SK-MEL-5 (cell line): Measurements from ENCODE around the gene COL1A2. TPM values are rescaled to one million over a fixed set of nuclear protein-coding genes. Genes with fewer than 3 reads are reported as not detected.

Experiments
- DNase-seq: peaks from one replicate; pipeline ENCODE4 v3.0.0-alpha.2; 2016; ENCODE audit warnings: low read depth, low spot score
- in situ Hi-C: cut with HindIII; loops from 2 replicates; pipeline ENCODE4 v1.10.0; 2016; ENCODE audit warnings: low sequenced_read_pairs, high pct_unique_total_duplicates, low pct_unique_long_range_greater_than_20kb
- total RNA-seq: library from RNA; depleted of rRNA; stranded (reverse); fragments of >200 nt; shearing (Covaris generic); gene quantifications from 2 replicates; pipeline ENCODE4 v1.2.3, GENCODE V29; 2014

The COL1A2 gene
- total RNA-seq, 1 experiment from 2014 or later, result 0.05 TPM

DNA sequence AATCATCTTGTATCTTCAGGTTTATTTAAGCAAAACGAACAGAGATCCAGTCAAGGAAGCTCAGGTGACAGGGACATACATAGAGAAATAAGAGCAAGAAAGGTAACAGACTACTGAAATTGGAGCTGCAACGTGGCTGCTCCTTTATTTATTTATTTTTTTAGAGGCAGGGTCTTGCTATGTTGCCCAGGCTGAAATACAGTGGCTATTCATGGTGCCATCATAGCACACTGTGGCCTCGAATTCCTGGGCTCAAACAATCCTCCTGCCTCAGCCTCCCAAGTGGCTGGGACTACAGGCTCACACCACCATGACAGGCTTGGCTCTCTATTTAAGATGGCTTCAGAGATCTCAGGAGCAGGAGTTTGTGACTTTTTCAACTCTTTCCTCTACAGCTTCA is 46.4 kb downstream of the COL1A2 start:
- in situ Hi-C loops, result loop anchor here (10.0 to 25.0 kb wide), 3 partner anchors 154 to 1246 kb away; no protein-coding TSS in a partner anchor
- no peak for DNase-seq

DNA sequence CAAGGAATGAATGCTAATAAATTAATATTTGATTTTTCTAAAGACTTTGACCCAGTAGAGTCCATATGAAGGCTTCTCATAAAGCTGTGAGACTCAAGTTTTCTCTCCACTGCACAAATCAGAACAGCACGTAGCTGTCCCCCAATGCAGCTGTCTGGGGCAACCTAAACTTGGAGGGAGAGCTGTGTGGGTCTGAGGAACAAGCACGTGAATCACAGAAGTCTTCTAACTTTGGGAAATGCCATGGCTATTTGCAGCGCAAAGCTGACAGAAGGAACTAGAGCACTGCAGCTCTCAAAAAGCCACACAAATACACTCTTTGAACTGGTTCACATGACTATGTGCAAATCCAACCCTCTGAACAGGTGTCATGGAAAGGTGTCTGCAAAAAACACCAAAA is 47.9 kb downstream of the COL1A2 start:
- in situ Hi-C loops, result loop anchor here (10.0 to 25.0 kb wide), 3 partner anchors 155 to 1245 kb away; no protein-coding TSS in a partner anchor
- no peak for DNase-seq

DNA sequence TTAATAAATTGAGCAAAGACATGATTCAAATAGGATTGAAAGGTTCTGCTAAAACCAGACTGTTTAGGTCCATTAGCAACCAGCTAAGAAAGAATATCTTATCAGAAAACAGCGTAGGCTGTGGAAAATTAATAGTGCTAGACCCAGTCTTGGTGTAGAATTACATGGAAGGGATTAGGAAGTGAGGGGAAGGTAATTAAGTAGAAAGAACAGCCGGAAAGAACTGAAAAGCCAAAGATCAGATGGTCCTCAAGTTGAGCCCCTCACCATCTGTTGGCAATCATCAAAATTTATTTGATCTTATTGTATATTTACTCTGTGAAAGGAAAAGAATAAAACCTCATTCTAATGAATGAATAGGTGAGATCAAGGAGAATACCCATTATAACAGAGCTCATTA is 50.1 kb downstream of the COL1A2 start:
- in situ Hi-C loops, result loop anchor here (10.0 to 25.0 kb wide), 3 partner anchors 158 to 1242 kb away; no protein-coding TSS in a partner anchor
- no peak for DNase-seq

DNA sequence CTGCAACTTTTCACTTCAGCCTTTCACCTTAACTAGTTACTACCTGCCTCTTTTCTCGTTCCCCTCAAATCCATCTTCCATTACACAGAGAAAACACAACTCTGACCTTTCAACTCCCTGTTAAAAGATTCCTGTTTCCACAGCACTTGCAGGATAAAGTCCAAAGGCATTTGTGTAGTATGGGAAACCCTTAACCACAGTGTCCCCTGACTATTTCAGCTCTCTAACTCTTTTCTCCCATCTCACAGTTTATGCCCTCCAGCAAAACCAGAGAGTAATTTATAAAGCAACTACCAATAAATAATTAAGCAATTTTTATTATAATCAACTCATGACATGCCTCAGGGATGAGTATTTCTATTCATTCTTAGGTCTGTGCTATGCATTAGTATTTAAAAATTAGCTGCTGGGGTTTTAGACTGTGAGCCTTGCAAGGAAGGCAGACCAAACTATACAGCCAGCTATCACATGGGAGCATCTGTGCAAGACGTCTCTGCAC is 51.0 kb downstream of the COL1A2 start:
- peak; percentile 56 for DNase-seq
- in situ Hi-C loops, result loop anchor here (10.0 to 25.0 kb wide), 3 partner anchors 158 to 1242 kb away; no protein-coding TSS in a partner anchor

- in situ Hi-C loops, result loop anchor here (10.0 to 25.0 kb wide), 3 partner anchors 159 to 1241 kb away; no protein-coding TSS in a partner anchor
Measured at GRCh38 chr7:94446308-94446707, 51.6 kb downstream of the COL1A2 start.

DNA sequence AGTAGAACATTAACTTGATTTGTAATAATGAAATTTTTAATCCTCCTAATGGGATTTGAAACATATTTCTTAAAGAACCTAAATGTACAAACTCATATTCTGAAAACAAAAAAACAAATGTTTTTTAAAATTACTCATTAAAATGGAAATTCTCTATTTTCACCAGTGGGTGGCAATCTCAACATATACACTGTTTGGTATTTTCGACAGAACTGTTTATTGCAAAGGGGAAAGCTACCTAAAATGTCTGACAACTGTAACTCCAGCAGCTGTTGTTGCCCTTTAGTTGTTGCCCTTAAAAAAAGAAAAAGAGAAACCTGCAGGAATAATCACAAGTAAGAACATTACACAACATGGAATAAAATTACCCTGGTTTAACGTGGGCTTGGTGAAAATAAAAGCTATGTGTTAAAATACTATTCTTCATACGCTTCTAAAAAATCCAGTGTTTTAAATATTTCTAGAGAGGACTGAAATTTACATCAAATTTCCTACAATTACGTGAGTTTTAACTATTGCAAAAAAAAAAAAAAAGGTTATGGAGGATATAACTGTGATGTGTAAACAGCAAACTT is 54.5 kb downstream of the COL1A2 start:
- in situ Hi-C loops, result loop anchor here (10.0 to 25.0 kb wide), 3 partner anchors 162 to 1238 kb away; no protein-coding TSS in a partner anchor
- peak; percentile 78 for DNase-seq

More at GRCh38 chr7:94446308-94446707, 51.6 kb downstream of the COL1A2 start:
- no peak for DNase-seq

DNA sequence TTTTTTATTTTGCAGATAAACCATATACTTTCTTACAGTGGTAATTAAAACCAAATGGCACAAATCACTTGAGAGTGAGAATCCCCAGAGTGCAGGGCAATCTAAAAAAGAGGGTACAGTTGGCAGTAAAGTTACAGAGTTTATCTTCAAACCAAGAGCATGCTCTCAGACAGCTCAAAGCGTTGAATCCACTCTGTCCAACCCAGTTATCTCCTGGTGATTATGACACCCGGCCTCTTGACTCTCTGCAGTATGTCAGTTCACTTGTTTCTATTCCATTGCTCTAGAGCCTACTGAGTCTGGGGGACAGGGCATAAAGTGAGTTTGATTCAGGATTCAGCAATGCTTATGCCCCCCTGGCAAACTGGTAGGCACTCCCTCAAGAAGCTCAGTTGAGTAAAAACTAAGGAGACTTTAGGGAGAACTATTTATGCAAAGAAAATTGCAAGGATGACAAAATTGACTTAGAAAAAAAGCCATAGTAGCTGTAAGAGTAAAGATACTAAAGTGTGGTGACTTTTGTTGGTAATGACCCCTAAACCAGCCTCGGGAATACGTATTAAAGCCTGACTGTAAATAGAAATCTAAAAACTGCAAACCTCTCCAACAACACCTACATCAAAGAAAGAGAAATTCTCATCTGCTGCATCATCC is 55.5 kb downstream of the COL1A2 start:
- in situ Hi-C loops, result no loop called here

GRCh38 chr7:94451187-94451586 is 56.5 kb downstream of the COL1A2 start:
- in situ Hi-C loops, result no loop called here

More for the DNA sequence above, 55.5 kb downstream of the COL1A2 start:
- no peak for DNase-seq

GRCh38 chr7:94452239-94452638 is 57.5 kb downstream of the COL1A2 start:
- in situ Hi-C loops, result no loop called here
- no peak for DNase-seq

More at GRCh38 chr7:94451187-94451586, 56.5 kb downstream of the COL1A2 start:
- no peak for DNase-seq

DNA sequence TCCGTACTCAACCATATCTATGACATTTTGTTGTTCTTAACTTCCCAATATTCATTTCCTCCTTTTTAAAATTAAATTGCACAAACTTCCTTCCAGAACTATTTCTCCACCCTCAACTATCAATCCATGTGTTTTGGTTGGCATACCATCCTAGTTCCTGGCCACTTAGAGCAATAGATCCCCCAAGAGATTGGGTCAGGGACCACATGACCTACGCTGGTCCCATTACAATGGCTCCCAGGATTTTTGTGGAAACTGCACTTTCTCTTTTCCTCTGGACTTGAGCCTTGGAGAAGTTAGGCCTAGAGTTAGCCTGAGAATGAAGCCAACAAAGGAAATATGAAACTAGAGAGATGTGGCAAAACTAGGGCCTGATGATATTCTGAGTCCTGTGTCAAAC is 59.2 kb downstream of the COL1A2 start:
- DNase-seq, result no peak
- in situ Hi-C loops, result no loop called here

GRCh38 chr7:94458041-94458440 is 63.3 kb downstream of the COL1A2 start:
- no peak for DNase-seq
- in situ Hi-C loops, result no loop called here

DNA sequence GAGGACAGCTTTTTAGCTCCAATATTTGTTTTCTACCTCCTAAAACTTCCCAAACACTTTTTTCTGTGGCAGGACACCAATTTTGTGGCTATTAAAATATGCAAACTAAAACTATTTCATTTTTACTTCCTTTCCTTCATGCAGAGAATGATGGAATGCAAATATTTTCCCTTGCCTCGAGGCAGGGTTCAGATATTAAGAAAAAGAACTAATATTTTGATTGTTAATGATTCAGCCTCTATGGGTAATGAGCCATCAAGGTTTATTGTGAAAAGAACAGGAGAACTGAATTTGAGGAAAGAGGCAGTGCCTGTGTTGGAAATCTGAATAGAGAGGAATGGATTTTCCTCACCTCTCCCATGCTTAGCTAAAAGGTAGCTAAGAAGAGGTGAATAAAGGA is 71.8 kb downstream of the COL1A2 start:
- in situ Hi-C loops, result no loop called here
- DNase-seq, result no peak

GRCh38 chr7:94471604-94472003 is 76.9 kb downstream of the COL1A2 start:
- in situ Hi-C loops, result no loop called here
- no peak for DNase-seq

DNA sequence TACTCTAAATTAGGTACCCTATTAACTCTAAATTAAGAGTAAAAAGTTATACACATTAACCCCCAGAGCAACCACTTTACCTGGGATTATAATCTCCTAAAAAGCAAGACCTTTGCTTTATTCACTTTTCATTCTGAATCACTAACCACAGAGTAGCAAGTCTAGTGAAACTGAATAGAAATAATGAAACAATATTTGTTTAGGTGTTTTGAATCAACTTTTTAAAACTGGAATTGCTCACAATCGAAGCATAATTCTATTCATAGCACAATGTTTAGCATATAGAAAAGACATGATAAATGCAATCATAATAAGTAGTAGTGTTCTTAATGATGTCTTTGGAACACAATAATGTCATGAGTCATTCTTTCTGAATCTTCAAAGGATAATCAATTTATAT is 77.9 kb downstream of the COL1A2 start:
- no peak for DNase-seq
- in situ Hi-C loops, result no loop called here

DNA sequence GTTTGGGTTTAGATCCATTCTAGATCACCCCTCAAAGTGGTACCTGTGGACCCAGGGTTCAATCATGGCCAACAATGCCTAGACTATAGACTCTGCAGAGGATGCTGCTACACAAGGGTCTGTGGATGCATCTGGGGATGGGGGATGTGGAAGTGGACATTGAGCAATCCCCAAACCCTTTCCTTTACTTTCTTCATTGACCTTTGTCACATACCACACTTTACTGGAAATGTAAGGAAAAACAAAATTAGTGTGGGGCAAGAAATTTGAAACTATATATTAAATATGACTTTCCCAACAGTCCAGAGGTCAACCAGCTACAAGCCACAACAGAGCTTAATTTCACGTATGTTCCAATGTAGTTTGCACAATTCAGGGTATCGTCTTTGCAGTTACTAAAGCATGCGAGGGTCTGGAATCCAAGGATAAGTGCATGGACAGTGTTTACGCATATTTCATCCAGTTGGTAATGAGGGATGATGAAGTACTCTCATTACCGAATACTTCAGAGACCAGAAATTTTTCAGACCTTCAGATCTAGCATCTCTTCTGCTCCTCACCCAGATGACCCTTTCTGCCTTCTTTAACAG is 81.7 kb downstream of the COL1A2 start:
- no peak for DNase-seq
- in situ Hi-C loops, result no loop called here

DNA sequence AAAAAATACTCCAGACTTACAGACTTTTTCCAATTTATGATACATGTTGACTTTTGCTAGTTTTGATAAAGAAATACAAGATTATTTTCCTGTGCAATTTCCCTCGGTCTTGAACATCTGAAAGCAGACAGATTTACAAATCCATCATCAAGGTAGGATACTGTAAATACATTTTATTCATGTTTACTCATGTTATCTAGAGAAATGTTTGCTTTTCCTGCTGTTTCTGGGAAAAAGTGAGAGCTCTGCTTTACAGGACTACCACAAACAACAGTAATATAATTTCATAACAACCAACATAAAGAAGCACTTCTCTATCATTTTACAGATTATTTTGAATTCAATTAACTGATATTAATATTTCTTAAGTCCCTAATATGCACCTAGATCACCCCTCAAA is 83.2 kb downstream of the COL1A2 start:
- DNase-seq, result no peak

GRCh38 chr7:94478648-94479214 is 84.0 kb downstream of the COL1A2 start:
- in situ Hi-C loops, result no loop called here

More for the DNA sequence above, 83.2 kb downstream of the COL1A2 start:
- in situ Hi-C loops, result no loop called here

More at GRCh38 chr7:94478648-94479214, 84.0 kb downstream of the COL1A2 start:
- DNase-seq, result no peak
